Epithelial cell of proximal tubule (primary cell): Measurements from ENCODE around the gene PHPT1. TPM values are rescaled to one million over a fixed set of nuclear protein-coding genes. Genes with fewer than 3 reads are reported as not detected.
A peak's percentile ranks its signal among the peaks of the same experiment; 100 is the strongest.
"Not testable (repeated sequence)": the region's sequence is repeated elsewhere in the genome, so short reads cannot be mapped to it uniquely, and the experiment has no call there.

Experiments
- DNase-seq: peaks from one replicate; pipeline ENCODE4 v3.0.0-alpha.2; 2011; ENCODE audit warnings: low read depth
- H3K4me3 ChIP-seq: 2 replicates; pipeline ENCODE4 v1.5.1; 2011; ENCODE audit warnings: low read depth, mild to moderate bottlenecking, low read length
- CTCF ChIP-seq: conservative IDR thresholded peaks from 2 replicates; pipeline ENCODE4 v1.5.1; 2012; ENCODE audit warnings: low read depth, mild to moderate bottlenecking, low read length
- total RNA-seq: library from RNA; depleted of rRNA; stranded (reverse); fragments of >200 nt; gene quantifications from 2 replicates; pipeline ENCODE4 v1.2.3, GENCODE V29; 2015

Gene PHPT1
- total RNA-seq, 1 donor from 2014 or later, result 114 TPM

- no peak overlapping the region for H3K4me3 ChIP-seq
- no peak for DNase-seq
- no peak for TF ChIP-seq CTCF
Measured at GRCh38 chr9:136862849-136863622, 13.8 kb downstream of the PHPT1 start.

GRCh38 chr9:136863623-136864273 is 14.5 kb downstream of the PHPT1 start:
- TF ChIP-seq CTCF, result no peak
- DNase-seq, result no peak
- no peak overlapping the region for H3K4me3 ChIP-seq

GRCh38 chr9:136865041-136865767 is 16.0 kb downstream of the PHPT1 start:
- no peak for TF ChIP-seq CTCF
- H3K4me3 ChIP-seq, result peak overlapping the region; percentile 72
- DNase-seq, result no peak

GRCh38 chr9:136865768-136866103 is 16.5 kb downstream of the PHPT1 start:
- no peak for DNase-seq
- peak overlapping the region; percentile 72 for H3K4me3 ChIP-seq
- no peak for TF ChIP-seq CTCF

GRCh38 chr9:136866898-136867421 is 17.8 kb downstream of the PHPT1 start:
- not testable (repeated sequence) for DNase-seq
- peak overlapping the region; percentile 72 for H3K4me3 ChIP-seq

- no peak for TF ChIP-seq CTCF
- DNase-seq, result no peak
- no peak overlapping the region for H3K4me3 ChIP-seq
Measured at GRCh38 chr9:136867480-136867879, 18.3 kb downstream of the PHPT1 start.

GRCh38 chr9:136867917-136868316 is 18.7 kb downstream of the PHPT1 start:
- no peak for TF ChIP-seq CTCF
- DNase-seq, result no peak
- no peak overlapping the region for H3K4me3 ChIP-seq
